ENCODE measurements around the gene JPH3.

DNA sequence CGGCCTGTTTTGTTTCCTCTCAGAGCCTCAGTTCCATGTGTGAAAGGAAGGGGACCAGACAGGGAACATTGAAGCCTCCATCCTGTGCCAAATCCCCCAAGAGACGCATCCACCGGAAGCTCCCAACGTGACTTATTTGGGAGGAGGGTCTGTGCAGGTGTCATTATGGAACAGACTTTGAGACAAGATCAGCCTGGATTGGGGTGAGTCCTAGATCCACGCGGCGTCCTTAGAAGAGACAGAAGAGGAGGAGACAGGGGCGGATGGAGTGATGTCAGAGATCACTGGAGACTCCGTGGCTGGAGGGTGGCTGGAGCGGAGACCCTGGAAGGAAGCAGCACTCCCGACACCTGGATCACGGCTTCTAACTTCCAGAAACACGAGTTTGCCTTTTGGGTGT, 83.5 kb downstream of the JPH3 start:
- TF ChIP-seq EZH2 (IDR thresholded peaks at IDR 0.05; ENCODE audit: insufficient read depth, poor library complexity, severe bottlenecking) = no peak
- TF ChIP-seq EZH2phosphoT487 (IDR thresholded peaks at IDR 0.05; ENCODE audit: insufficient read depth, low read depth) = no peak
